Fibroblast of lung (primary cell): ENCODE measurements around the gene SMAD5.

ENCODE experiments used
- EZH2 ChIP-seq: IDR thresholded peaks from 2 replicates; pipeline ENCODE4 v1.5.1; 2012; ENCODE audit warnings: low read length, control low read depth, mild to moderate bottlenecking; ENCODE audit errors: missing control alignments
- TF ChIP-seq, protein P1 (sequence below), 2 donors: IDR thresholded peaks in 1 of 2; conservative IDR thresholded peaks in 1 of 2; 1 replicate in 1 of 2; 2 replicates in 1 of 2; pipeline ENCODE4 v1.5.1; 2011 to 2012; ENCODE audit warnings: low read length in 2 of 2, control low read depth in 1 of 2, inconsistent platforms in 1 of 2, low read depth in 1 of 2, mild to moderate bottlenecking in 1 of 2

DNA sequence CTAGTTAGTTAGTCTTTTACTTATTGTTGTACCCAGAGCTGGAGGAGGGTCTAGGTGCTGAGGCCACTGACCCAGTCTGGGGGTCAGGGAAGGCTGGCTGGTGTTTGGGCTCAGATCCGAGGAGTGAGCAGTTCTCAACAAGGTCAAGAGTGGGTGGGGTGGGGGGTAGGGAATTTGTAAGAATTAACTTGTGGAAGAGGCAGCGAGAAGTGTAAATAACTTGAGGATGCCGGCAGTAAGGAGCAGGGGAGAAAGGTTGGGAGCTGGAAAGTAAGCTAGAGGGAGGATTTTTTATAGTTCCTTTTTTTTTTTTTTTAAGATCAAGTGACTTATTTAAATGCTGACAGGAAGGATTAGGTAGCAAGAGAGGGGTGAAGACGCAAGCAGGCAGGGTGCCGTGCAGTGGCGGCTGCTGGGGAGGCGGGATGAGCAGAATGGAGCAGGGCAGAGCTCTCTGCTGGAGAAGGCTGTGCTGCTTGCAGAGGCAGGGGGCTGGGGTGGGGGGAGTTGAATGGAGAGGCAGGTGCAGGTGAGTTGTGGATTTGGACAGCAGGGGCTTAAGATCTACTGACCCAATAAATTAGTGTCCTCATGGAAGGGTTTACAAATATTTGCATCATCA lies 95.6 kb downstream of the SMAD5 start:
- no peak for TF ChIP-seq EZH2
- TF ChIP-seq, protein P1, sequence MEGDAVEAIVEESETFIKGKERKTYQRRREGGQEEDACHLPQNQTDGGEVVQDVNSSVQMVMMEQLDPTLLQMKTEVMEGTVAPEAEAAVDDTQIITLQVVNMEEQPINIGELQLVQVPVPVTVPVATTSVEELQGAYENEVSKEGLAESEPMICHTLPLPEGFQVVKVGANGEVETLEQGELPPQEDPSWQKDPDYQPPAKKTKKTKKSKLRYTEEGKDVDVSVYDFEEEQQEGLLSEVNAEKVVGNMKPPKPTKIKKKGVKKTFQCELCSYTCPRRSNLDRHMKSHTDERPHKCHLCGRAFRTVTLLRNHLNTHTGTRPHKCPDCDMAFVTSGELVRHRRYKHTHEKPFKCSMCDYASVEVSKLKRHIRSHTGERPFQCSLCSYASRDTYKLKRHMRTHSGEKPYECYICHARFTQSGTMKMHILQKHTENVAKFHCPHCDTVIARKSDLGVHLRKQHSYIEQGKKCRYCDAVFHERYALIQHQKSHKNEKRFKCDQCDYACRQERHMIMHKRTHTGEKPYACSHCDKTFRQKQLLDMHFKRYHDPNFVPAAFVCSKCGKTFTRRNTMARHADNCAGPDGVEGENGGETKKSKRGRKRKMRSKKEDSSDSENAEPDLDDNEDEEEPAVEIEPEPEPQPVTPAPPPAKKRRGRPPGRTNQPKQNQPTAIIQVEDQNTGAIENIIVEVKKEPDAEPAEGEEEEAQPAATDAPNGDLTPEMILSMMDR (conservative IDR thresholded peaks at IDR 0.05 in 1 of 2, IDR thresholded peaks at IDR 0.05 in 1 of 2; ENCODE audit: low read depth in 1 of 2, low read length in 2 of 2) = no peak
